Psoas muscle (tissue), 8 donors: Measurements from ENCODE around the gene CD2AP. TPM values are rescaled to one million over a fixed set of nuclear protein-coding genes. Genes with fewer than 3 reads are reported as not detected.

Source experiments
- ATAC-seq, 4 donors: fragments of 200-7000 bp; cut with Tn5 transposase; one replicate each; pipeline ENCODE4 v1.9.1; 2020; ENCODE audit warnings: moderate library complexity in 3 of 4, mild to moderate bottlenecking in 2 of 4
- DNase-seq, 2 donors: peaks; one replicate each; pipeline ENCODE4 v3.0.0-alpha.2; 2020
- H3K27ac ChIP-seq: fragments of 200-600 bp; one replicate; pipeline ENCODE4 v1.8.0; 2022
- H3K27me3 ChIP-seq, 3 donors: fragments of 200-600 bp in 1 of 3; one replicate each; pipeline versions ENCODE4 v1.6.1 to v1.8.0; 2013 to 2022; ENCODE audit warnings: low read length in 2 of 3, mild to moderate bottlenecking in 2 of 3, moderate library complexity in 1 of 3; ENCODE audit not compliant: insufficient read depth in 3 of 3
- H3K36me3 ChIP-seq, 2 donors: fragments of 200-600 bp in 1 of 2; one replicate each; pipeline versions ENCODE4 v1.6.1 to v1.8.0; 2013 to 2022; ENCODE audit warnings: low read depth in 1 of 2, mild to moderate bottlenecking in 1 of 2, moderate library complexity in 1 of 2; ENCODE audit not compliant: insufficient read depth in 1 of 2
- H3K4me1 ChIP-seq: fragments of 200-600 bp; one replicate; pipeline ENCODE4 v1.8.0; 2022
- H3K4me3 ChIP-seq: fragments of 200-600 bp; one replicate; pipeline ENCODE4 v1.8.0; 2022; ENCODE audit warnings: mild to moderate bottlenecking
- H3K9me3 ChIP-seq: fragments of 200-600 bp; one replicate; pipeline ENCODE4 v1.8.0; 2022
- CTCF ChIP-seq: fragments of 200-600 bp; IDR thresholded peaks from one replicate; pipeline ENCODE4 v1.8.0; 2022; ENCODE audit warnings: antibody characterized with exemption
- WGBS, 3 donors: extraction: QIAGEN DNeasy Blood & Tissue Kit; methylation state at CpG; one replicate each; pipeline versions ENCODE4 v1.1.6 to v1.1.7; 2013; 5-methylcytosine and 5-hydroxymethylcytosine counted together
- intact Hi-C, 2 donors: fragments of 100-400 bp; cut with DNase I; formaldehyde crosslinking; loops; one replicate each; pipeline versions ENCODE4 v1.11.0 to v1.14.2; 2022
- polyA plus RNA-seq, 3 donors: library from polyadenylated mRNA; stranded (reverse); fragments of 200-250 nt; gene quantifications; one replicate each; pipeline ENCODE4 v1.2.3, GENCODE V29; 2013
- total RNA-seq, 4 donors: library from RNA; stranded (reverse); fragmentation: NEBNext Ultra II Directional in 2 of 4; extraction: Animal tissue kit (Norgen Biotek cat#: 25700) in 2 of 4; gene quantifications; one replicate each; pipeline versions ENCODE4 v1.2.1 to v1.2.4, GENCODE V29; 2021 to 2023
- donor health status: healthy with polysubstance abuse.
- donor health status: DM: no; HTN: no; CAD: no; lungs with moderate emphysema.
- donor health status: Bipolar disorder and iron deficiency.
- donor health status: healthy.
- donor health status: DM: yes; HTN: yes; CAD: no.
- donor health status: DM: no; HTN: no; CAD: no.
- donor health status: DM: no; HTN: no; CAD: no.
- donor health status: DM: yes; HTN: yes; CAD: no.

CD2AP gene
- total and polyA plus RNA-seq, 7 donors: 3.4 to 11.7 (median 8.3) TPM

- Histone ChIP-seq H3K9me3 (no peaks in the 10 kb centered on the region), H3K4me3 (no peak overlapping the region), H3K36me3 (peaks cover 0 to 14% of the 10 kb centered on the region in 2 donors), H3K4me1 (no peaks in the 10 kb centered on the region), H3K27me3 (no peaks in the 10 kb centered on the region), H3K27ac (no peak overlapping the region)
- DNase-seq (no peak), ATAC-seq (no peak)
- intact Hi-C loops: loop anchor here in 1 of 2 donors (10.0 kb wide), 1 partner anchor 212 kb away; no protein-coding TSS in a partner anchor
- WGBS, 3 donors: 74 to 92% (median 89%) methylated on average over 2 of the region's 2 CpGs
- TF ChIP-seq CTCF: no peak
These were observed 149.2 kb downstream of the CD2AP start for GRCh38 chr6:47626782-47627181.

- no peak overlapping the region for H3K27ac ChIP-seq
- intact Hi-C loops: loop anchor here in 1 of 2 donors (10.0 kb wide), 1 partner anchor 214 kb away; no protein-coding TSS in a partner anchor
- 77 to 82% (median 78%) methylated on average over 7 of the region's 7 CpGs for WGBS, 3 donors
These were observed 151.1 kb downstream of the CD2AP start for GRCh38 chr6:47628448-47629272.

GRCh38 chr6:47629954-47630353 is 152.4 kb downstream of the CD2AP start:
- no peak for TF ChIP-seq CTCF
- Histone ChIP-seq H3K27me3 (no peaks in the 10 kb centered on the region), H3K27ac (no peak overlapping the region), H3K4me1 (no peaks in the 10 kb centered on the region), H3K4me3 (no peak overlapping the region), H3K9me3 (no peaks in the 10 kb centered on the region), H3K36me3 (peaks cover 0 to 4% of the 10 kb centered on the region in 2 donors)
- DNase-seq (no peak), ATAC-seq (no peak)
- 87 to 95% (median 91%) methylated on average over 4 of the region's 4 CpGs for WGBS, 3 donors
- intact Hi-C loops: loop anchor here (2.0 to 10.0 kb wide), 3 partner anchors 102 to 215 kb away; no protein-coding TSS in a partner anchor

More at GRCh38 chr6:47628448-47629272, 151.1 kb downstream of the CD2AP start:
- Histone ChIP-seq H3K36me3 (peaks cover 0 to 7% of the 10 kb centered on the region in 2 donors), H3K4me3 (no peak overlapping the region), H3K4me1 (no peaks in the 10 kb centered on the region), H3K27me3 (no peaks in the 10 kb centered on the region), H3K9me3 (no peaks in the 10 kb centered on the region)
- ATAC-seq (no peak), DNase-seq (no peak)
- no peak for TF ChIP-seq CTCF

GRCh38 chr6:47630587-47630986 is 153.0 kb downstream of the CD2AP start:
- Histone ChIP-seq H3K4me3 (no peak overlapping the region), H3K4me1 (no peaks in the 10 kb centered on the region), H3K27me3 (no peaks in the 10 kb centered on the region), H3K9me3 (no peaks in the 10 kb centered on the region), H3K27ac (no peak overlapping the region), H3K36me3 (no peaks in the 10 kb centered on the region)
- ATAC-seq (no peak), DNase-seq (no peak)
- no peak for TF ChIP-seq CTCF
- intact Hi-C loops: loop anchor here (2.0 to 5.0 kb wide), 2 partner anchors 102 to 150 kb away; no protein-coding TSS in a partner anchor
- WGBS, 3 donors: 58 to 75% (median 67%) methylated on average over 3 of the region's 3 CpGs
